ENCODE measurements around the gene SH2B2.

- TF ChIP-seq TAF1 (conservative IDR thresholded peaks at IDR 0.05) (no peak), CTCF (IDR thresholded peaks at IDR 0.05; ENCODE audit: low read depth, low read length, missing input control) (no peak), EGR1 (IDR thresholded peaks at IDR 0.05; ENCODE audit: low read depth in 2 of 2) (no peak), HNF4A (conservative IDR thresholded peaks at IDR 0.05) (no peak), SP1 (IDR thresholded peaks at IDR 0.05) (no peak), MAX (IDR thresholded peaks at IDR 0.05) (no peak), ATF3 (IDR thresholded peaks at IDR 0.05) (no peak), REST (IDR thresholded peaks at IDR 0.05) (no peak), JUND (IDR thresholded peaks at IDR 0.05) (no peak), GABPA (IDR thresholded peaks at IDR 0.05 in 1 of 2, conservative IDR thresholded peaks at IDR 0.05 in 1 of 2) (no peak), YY1 (IDR thresholded peaks at IDR 0.05) (no peak), FOXA1 (IDR thresholded peaks at IDR 0.05) (no peak), HNF4G (IDR thresholded peaks at IDR 0.05) (no peak)
These were observed at the start of gene SH2B2 for GRCh38 chr7:102286237-102287110.
